Measurements from ENCODE around the gene JAML.

The JAML gene

DNA sequence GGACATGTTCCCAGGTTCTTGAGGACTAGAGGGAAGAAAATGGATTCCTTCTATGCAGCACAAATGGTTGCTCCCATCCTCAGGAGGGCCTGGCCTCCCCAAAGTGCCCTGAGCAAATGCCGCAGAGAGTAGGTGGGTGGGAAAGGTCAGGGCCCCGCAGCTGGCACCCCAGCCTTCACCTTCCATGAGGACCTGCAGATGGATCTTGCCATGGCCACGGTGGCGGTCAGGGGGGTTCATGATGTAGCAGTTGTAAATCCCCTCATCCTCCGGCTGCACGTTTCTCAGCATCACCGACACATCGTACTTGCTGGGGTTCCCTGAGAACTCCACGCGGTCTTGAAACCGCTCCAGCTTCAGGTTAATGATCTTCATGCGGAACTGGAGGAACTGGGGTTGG is 56.9 kb downstream of the JAML start:
- no peak for DNase-seq (ENCODE audit: low read depth)

DNA sequence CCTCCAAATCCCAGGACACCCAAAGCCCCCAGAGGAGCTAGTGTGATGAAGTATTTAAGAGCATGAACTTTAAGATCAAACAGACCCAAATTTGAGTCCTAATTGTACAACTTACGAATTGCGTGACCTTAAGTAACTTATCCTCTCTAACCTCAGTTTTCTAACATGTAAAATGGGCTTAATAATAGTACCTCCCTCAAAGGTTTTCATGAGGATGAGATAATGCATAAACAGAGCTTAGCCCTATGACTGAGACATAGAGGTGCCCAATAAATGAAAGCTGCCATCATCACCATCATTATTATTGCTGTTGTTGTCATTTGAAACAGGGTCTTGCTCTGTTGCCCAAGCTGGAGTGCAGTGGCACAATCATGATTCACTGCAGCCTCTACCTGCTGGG is 57.6 kb downstream of the JAML start:
- DNase-seq (ENCODE audit: low read depth): no peak

DNA sequence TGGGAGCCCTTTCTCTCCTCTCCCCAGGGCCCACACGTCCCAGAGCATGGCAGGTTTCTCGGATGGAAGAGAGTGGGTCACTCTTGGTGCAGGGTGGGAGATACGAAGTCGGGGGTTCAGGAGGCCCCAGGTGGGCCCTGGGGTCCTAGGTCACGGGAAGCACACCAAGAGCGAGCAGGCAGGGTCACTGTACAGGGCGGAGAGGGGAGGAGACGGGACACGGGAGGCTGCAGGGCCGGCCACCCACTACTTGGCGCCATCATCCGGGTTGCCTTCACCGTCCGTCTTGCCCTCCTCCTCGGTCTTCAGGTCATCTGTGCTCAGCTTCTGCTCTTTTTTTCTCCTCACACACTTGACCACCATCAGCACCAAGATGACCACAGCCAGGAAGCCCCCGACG is 58.2 kb downstream of the JAML start:
- no peak for DNase-seq (ENCODE audit: low read depth)

DNA sequence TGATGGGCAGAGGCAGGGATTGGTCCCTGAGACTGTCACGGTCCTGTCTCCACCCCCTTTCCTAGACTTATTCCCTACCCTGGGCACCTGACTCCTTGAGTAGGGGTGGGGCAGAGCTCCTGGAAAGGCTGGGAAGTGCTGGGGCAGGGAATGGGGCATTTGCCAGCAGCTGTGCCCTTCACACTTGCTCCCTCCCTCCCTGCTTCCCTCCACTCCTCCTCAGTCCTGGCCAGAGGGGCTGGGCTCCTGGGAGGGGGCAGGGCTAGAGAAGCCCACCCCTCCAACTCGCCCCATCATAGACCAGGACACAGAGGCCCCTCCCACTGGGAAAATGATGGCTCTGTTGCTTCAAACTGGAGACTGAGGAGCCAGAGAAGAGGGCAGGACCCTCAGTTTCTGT is 59.9 kb downstream of the JAML start:
- DNase-seq (ENCODE audit: low read depth): no peak

DNA sequence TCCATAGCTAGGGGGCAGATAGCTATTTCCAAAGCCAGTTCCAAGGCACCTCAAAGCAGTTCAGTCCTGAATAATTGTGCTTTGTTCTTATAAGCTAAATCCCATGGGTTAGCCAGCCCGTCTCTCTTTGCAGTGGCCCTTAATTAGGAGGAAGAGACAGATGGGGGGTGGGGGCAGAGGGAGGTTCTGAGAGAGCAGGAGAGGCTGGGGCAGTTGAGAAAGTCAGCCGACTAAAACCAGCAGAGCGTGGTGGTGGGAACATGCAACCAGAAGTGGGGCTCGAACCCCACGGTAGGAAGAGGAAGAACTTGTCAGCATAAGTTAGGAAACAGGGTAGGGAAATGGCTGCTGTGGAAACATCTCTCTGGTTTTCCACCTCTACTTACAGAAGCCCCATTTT is 61.3 kb downstream of the JAML start:
- no peak for DNase-seq (ENCODE audit: low read depth)

DNA sequence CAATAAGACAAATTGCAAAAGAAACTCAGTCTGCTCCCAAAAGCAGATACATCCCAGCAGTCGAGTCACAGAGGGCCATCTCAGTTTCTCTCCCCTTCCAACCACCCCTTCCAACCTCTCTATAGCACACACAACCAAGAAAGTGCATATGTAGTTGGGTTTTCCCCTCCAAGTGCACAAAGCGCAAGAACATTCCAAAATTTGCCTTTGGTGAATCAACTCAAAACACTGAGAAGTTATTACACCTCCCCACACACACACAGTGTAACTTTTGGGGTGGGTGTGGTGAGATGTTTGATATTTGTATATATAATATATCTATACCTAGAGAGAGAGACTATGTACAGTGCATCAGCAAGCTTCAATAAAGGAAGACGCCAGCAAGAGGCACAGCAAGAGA is 62.0 kb downstream of the JAML start:
- no peak for DNase-seq (ENCODE audit: low read depth)

DNA sequence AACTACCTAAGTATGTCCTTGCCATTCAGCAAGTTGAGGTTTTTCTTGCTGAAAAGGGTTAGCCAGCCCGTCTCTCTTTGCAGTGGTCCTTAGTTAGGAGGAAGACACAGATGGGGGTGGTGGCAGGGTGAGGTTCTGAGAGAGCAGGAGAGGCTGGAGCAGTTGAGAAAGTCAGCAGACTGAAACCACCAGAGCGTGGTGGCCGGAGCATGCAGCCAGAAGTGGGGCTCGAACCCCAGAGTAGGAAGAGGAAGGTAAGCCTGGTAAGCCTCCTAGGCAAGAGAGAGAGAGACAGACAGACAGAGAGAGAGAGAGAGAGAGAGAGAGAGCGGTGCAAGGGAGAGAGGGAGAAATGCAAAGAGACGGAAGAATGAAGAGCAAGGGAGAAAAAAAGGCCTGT is 63.0 kb downstream of the JAML start:
- DNase-seq (ENCODE audit: low read depth): no peak

DNA sequence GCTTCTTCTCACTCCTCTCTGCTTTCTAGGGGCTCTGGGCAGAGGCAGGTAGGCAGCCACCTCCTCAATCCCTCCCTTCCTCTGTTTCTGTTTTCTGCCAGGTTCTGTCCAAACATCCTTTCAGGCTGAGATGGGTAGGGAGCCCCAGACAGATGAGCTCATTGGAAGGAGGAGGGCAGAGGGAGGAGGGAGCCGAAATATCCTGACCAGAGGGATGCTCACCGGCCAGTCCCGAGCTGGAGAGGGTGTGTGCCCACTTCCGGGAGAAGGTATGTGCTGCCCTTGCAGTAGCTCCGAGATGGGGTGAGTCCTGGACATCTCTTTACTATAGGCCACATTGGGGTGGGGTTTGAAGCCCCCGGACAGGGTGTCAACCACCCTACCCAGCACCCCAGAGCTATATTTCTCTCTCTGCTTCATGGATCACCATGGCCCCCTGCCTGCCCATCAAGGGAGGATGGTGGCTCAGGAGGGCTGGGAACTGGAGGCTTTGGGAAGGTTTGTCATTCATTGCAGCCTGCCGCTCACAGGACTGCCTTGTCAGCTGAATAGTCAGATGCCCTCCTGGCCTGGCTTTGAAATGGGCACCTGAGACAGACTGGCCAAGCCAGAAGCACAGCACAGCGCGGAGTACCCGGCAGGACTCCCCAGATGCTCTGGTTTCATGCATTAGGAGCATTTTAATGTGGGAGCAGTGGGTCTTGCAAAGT is 67.5 kb downstream of the JAML start:
- DNase-seq (ENCODE audit: low read depth): no peak

DNA sequence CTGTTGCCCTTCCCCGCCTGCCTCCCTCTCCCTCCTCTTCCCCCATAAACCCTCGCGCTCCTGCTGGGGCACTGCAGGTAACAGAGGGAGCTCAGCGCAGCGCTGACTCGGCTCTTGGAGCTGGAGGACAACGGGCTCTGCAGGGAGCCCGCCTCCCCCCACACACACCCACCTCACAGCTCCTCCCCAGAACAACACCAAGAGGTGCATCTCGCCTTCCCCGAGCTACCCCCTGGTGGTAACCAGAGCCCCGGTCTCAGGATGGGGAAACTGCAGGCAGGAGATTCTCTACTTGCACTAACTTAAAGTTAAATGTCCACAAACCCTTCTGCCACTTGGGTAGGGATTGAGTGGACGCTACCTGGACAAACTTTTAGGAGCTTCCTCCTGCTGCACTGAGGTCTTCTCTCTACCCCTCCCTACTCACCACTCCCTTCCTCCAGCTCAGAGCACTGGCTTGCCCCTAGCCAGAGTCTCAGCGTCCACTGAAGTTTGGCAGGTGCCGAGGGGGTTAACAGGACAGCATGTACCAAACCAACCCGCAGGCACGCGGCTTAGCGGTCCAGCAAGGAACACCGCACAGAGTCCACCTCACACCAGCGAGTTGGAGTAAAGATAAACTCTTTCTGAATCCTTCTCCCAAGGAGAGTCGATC is 68.2 kb downstream of the JAML start:
- DNase-seq (ENCODE audit: low read depth): no peak

DNA sequence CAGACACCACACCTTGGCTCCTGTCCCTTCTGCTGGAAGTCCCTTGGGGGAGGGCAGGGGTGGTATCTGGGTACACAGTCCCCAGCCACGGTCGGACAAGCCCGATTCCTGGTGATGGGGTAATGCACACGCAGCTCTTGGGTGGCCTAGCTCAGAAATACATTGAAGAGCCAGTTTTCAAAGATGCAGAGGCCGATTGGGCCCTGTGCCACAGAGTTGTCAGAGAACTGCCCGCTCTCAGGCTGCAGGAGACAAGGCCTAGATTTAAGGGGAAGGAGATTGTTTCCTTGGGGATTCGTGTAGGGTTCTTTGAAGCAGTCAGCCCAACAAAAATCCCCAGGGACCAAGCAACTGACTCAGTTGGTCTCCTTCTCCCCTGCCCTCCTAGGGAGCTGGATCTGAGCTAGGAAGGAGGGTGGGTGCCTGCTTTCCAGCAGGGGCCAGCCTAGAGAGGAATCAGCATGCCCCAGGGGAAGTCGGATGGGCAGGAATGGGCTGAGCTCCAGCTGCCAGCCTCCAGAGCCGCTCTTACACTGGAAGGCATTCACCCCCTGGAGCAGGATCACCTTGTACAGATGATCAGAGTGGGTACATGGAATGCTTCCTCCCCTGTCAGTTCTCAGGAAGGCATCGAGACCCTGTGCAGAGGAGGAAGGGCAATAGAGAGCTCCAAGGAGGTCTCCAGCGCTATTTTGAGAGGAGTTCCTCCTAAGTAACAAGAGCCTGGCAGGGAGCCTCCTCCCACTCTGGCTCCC is 68.9 kb downstream of the JAML start:
- no peak for DNase-seq (ENCODE audit: low read depth)

DNA sequence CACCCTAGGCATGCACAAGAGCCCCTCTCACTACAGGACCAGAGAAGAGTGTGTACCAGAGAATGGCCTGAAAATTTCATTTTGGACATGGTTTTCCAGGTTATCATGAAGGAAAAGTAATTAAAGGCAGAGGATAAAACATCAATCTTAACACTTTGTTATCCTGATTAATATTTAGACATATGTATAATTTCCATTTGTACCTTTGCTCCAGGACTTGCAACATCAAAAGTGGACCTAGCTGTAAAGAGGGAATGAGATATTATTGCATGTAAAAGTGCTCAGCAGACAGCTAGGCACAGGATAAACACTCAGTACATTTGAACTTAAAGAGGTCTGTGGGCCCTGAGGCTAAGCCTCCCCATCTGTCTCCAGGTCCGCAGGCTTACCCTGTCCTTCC is 70.2 kb downstream of the JAML start:
- no peak for DNase-seq (ENCODE audit: low read depth)

DNA sequence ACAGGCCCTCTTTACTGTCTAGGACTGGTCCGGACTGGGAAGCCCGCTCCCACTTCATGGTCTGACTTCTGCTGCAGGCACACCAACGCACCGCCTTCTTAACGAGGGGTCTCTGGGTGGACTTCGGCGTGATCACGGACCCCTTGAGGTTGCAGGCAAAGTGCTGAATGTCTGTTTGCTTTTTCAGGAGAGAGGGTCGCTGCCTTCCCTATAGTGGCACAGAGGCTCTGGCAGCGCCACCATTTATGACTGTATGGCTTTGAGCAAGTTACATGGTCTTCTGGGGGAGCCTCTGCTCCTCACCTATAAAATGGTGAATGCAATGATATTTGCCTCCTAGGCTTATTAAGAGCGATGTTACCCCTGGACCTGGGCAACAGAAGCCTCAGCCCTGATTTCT is 70.8 kb downstream of the JAML start:
- DNase-seq (ENCODE audit: low read depth): no peak

DNA sequence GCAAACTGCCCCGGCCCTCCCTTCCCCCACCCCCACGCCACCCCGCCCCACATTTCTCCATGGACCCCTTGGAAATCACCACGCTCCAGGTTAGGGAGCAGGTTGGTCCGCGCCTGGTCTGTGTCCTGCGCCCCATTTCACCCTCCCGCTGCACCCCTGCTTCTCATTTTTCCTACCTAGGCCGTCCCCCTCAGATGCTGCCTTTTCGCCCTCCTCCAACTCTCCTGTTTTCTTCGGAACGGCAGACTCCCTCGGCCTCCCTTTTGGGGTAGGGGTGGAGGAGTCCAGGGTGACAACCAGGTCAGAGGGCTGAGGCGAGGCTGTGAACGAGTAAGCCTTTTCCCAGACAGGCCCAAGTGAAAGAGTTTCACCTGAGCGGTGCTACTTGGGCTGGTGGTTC is 71.3 kb downstream of the JAML start:
- no peak for DNase-seq (ENCODE audit: low read depth)

DNA sequence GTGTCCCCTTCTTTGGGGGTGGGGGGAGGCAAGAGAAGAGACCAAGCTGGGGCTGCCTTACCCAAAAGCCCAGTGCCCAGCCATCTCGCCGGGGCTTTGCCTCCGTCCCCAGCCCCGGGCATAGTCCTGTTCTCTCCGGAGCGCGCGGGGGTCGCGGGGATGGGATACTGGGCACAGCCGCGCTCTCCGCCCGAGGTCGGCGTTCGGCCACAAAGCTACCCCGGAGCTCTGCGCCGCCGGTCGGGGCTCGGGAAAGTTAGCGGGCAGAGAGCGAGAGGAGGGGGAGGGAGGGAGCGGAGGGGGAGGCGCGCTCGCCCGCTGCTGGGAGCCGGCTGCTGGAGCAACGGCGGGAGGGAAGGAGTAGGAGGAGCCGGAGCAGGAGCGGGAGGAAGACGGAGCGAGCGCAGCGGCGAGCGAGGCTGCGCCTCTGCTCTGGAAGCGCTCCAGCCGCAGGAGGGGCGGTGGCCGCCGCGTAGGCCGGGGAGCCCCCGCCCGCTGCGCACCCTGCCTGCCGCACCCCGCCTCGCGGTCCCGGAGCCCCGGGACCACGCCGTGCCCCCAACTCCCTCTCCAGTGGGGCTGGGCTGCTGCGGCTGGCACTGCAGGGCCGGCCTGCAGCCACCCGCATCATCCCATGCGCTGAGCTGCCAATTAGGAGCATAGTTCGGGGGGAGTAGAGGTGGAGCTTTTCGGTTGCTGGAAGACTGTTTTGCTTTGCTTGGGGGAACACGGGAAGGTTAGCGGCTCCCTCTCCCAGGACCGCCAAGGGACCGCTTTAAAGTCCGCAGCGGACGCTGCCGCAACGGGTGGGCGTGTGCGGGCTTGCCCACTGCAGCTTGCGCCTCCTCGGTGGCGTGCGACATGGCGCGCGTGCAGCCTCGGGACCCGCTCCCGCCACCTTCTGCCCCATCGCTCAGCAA is 72.0 kb downstream of the JAML start, which contains the start of gene SCN4B:
Gene SCN4B (minus strand): TSS at position 272 of the 920 bp plus-strand sequence. CDS start 150 bp downstream, at position 122.
- DNase-seq (ENCODE audit: low read depth): no peak

DNA sequence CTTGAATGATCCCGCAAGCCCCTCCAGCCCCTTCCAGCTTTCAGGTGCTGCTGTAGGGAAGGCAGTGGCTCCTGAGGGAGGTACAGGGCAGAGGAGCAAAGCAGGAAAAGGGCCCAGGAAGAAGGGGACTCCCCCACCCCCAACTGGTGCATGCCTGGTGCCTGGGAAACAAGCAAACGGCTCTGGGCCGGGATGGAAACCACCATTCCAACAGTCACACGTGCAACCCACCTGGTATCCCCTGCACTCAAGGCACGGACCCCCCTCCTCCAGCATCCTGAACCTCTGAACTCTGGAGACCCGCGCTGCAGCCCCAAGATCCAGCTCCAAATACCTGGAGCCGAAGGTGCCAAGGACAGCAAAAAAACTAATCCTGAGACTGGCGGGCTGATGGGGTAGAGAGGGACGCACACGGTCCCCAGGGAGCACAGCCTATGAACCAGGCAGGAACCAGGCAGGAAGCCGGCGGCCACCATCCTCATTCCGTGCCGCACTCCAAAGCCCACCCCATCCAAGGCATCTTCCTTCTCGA is 72.7 kb downstream of the JAML start:
- no peak for DNase-seq (ENCODE audit: low read depth)

DNA sequence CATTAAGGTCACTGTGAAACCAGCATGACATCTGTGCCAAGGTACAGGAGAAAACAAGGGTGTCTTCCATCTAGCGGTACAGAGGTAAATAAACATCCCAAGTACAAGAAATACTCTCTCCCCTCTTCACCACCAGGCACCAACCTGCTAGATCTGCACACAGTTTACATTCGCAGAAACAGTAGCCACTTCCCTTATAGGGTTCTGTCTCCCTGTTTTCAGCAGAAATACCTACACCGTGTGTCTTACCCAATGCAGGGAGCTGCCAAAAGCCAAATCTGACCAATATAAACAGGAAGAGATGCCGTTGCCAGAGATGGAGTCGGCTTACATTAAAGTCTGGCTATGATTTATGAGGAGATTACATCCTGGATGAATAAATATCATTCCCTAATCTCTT is 73.4 kb downstream of the JAML start:
- no peak for DNase-seq (ENCODE audit: low read depth)

DNA sequence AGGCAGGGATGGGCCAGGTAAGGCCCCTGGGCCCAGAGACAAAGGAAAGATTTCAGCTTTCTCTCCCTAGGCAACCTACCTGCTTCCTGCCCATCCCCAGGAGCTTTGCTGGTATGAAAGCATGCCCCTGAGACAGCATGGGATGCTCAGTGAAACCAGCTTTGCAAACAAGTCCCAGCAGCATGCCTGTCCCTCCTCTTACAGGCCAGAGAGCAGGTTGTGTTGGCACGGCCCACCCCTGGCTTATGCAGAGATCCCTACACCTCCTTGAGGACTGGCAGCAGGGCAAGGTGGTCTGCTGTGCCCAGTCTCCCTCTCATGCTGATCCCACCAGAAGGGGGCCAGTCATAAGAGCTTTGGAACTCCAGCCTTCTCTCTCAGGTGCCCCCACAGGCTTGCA is 75.3 kb downstream of the JAML start:
- no peak for DNase-seq (ENCODE audit: low read depth)

DNA sequence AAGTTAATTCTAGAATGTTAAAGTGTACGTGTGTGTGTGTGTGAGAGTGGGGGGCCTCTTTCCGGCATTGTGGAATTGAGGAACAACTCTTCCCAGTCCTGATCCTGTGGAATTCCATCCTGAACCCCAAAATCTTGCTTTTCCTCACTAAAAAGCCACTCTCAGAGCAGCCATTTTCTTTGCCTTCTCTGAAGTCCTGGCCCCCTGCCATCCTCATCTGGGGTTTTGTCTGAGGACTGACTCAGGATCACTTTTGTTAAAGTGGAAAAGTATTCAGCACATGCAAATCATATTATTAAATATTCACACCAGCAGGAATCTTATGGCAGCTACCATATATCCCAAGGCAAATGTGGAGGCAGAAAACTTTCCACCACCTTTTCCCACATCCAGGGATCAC is 76.0 kb downstream of the JAML start:
- DNase-seq (ENCODE audit: low read depth): no peak

DNA sequence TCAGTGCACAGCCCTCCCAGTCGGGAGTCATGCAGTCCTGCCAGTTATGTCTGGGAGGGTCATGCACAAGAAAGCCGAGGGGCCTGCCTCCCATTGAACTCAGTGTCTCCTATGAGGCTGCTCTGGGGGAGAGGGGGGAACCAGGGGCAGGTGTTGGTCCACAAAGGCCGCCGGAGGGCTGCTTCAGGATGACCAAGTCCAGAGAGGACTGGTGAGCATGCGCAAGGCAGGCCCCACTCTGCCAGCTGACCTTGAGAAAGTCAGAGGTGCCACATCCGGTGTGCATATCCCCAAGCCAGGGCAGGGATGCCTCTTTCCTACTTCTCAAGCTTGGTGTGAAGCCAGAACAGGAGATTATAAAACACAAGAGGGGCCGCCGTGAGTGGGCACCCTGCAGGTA is 76.6 kb downstream of the JAML start:
- DNase-seq (ENCODE audit: low read depth): no peak

DNA sequence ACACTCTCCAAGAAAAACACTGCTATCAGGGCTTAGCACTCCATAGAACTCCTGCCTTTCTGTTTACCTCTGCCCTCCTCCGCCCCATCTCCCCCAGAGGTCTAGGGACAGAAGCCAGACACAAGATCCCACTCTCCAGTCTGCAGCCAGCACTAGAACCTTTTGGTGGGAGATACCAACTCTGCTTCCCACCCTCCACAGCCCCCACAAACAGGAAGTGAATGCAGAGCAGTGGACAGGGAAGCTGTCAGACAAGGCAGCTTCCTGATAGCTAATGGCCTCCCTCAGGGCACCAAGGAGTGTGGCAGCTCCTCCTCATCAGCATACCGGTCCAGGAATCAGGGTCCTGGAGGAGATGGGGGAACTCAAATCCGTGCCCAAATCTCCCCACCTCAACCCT is 77.3 kb downstream of the JAML start:
- no peak for DNase-seq (ENCODE audit: low read depth)

DNA sequence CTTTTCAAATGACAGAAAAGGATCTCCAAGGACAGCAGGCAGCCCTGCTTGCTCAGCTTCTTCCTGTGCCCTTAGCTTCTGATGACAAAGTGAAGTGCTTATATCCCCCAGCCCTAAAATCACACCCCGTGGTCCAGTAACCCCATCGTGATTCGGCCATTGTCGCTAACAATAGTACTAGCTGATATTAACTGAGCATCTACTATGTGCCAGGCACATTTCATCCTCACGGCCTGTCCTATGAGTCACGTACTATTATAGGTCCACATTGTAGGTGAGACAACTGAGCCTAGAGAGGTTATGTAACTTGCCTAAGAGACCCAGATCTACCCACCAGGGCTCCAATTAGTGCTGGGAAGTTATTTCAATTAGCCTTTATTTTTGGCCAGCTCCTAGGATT is 78.3 kb downstream of the JAML start:
- no peak for DNase-seq (ENCODE audit: low read depth)

All from GM04503 (cell line).